Esophagus squamous epithelium (tissue), 5 donors: Measurements from ENCODE around the gene CFAP119. TPM values are rescaled to one million over a fixed set of nuclear protein-coding genes. Genes with fewer than 3 reads are reported as not detected.

Source experiments
- DNase-seq: peaks from one replicate; lab custom pipeline; 2025; lab: John Stamatoyannopoulos, UW
- H3K27ac ChIP-seq, 4 donors: fragments of 200-600 bp; sonication (generic); one replicate each; pipeline ENCODE4 v1.5.1; 2016 to 2019; ENCODE audit warnings: mild to moderate bottlenecking in 1 of 4
- H3K27me3 ChIP-seq, 4 donors: fragments of 200-600 bp; sonication (generic); 1 replicate in 3 of 4; 2 replicates in 1 of 4; pipeline versions ENCODE4 v1.5.1 to v1.6.0; 2017 to 2021; ENCODE audit warnings: antibody characterized with exemption in 1 of 4
- H3K36me3 ChIP-seq, 3 donors: fragments of 200-600 bp; sonication (generic); one replicate each; pipeline ENCODE4 v1.5.1; 2016 to 2019
- H3K4me1 ChIP-seq, 3 donors: fragments of 200-600 bp; sonication (generic); one replicate each; pipeline ENCODE4 v1.5.1; 2017 to 2019
- H3K4me3 ChIP-seq, 4 donors: fragments of 200-600 bp; sonication (generic); 1 replicate in 3 of 4; 2 replicates in 1 of 4; pipeline ENCODE4 v1.5.1; 2016 to 2019; ENCODE audit warnings: mild to moderate bottlenecking in 2 of 4, moderate library complexity in 1 of 4
- H3K9me3 ChIP-seq, 3 donors: fragments of 200-600 bp; sonication (generic); one replicate each; pipeline ENCODE4 v1.5.1; 2016 to 2019
- CTCF ChIP-seq, 6 experiments: fragments of 450-650 bp in 4 of 6; fragments of 200-600 bp in 2 of 6; sonication (generic) in 2 of 6; IDR thresholded peaks; one replicate each; pipeline ENCODE4 v1.5.1; 2016 to 2019; ENCODE audit warnings: antibody characterized with exemption in 6 of 6, mild to moderate bottlenecking in 4 of 6, moderate library complexity in 4 of 6
- POLR2A ChIP-seq, 4 donors: fragments of 450-650 bp; IDR thresholded peaks; one replicate each; pipeline ENCODE4 v1.6.1; 2017; ENCODE audit warnings: antibody characterized with exemption in 4 of 4, mild to moderate bottlenecking in 4 of 4, moderate library complexity in 3 of 4
- WGBS, 2 donors: methylation state at CpG; one replicate each; pipeline ENCODE4 v1.1.5; 2018; 5-methylcytosine and 5-hydroxymethylcytosine counted together
- intact Hi-C: fragments of 100-400 bp; cut with DNase I; formaldehyde crosslinking; loops from one replicate; pipeline ENCODE4 v1.15.0; 2022
- total RNA-seq, 4 donors: library from RNA; depleted of rRNA; stranded (reverse); fragments of >200 nt; gene quantifications; one replicate each; pipeline ENCODE4 v1.1.0, GENCODE V29; 2016
- donor health status: DM: yes; HTN: yes; CAD: no.

Gene CFAP119
- total RNA-seq, 4 donors from 2014 or later = 1.3 to 5.0 (median 3.4) TPM; not detected in 1

GRCh38 chr16:30757316-30757715, 4.5 kb downstream of the CFAP119 start:
- Histone ChIP-seq H3K4me3 (no peak overlapping the region), H3K27me3 (no peaks in the 10 kb centered on the region), H3K4me1 (peaks cover 4 to 17% (median 8%) of the 10 kb centered on the region in 3 donors), H3K9me3 (no peaks in the 10 kb centered on the region), H3K36me3 (peaks cover 12 to 63% (median 12%) of the 10 kb centered on the region in 3 donors), H3K27ac (no peak overlapping the region)
- WGBS, 2 donors = 61 to 100% methylated on average over 2 of the region's 7 CpGs
- no peak for DNase-seq
- intact Hi-C loops = no loop called here
- TF ChIP-seq POLR2A (IDR thresholded peaks at IDR 0.05) (no peak), CTCF (IDR thresholded peaks at IDR 0.05) (no peak)

GRCh38 chr16:30756781-30757100, 5.1 kb downstream of the CFAP119 start:
- no peak for TF ChIP-seq CTCF (IDR thresholded peaks at IDR 0.05)
- intact Hi-C loops = no loop called here
- WGBS, 2 donors = 96% methylated on average over 9 to 12 of the region's 13 CpGs
- no peaks in the 10 kb centered on the region for H3K9me3 ChIP-seq
- no peaks in the 10 kb centered on the region for H3K27me3 ChIP-seq
- DNase-seq = no peak
- peaks cover 4 to 17% (median 8%) of the 10 kb centered on the region in 3 donors for H3K4me1 ChIP-seq
- peaks cover 12 to 69% (median 12%) of the 10 kb centered on the region in 3 donors for H3K36me3 ChIP-seq
- H3K4me3 ChIP-seq = no peak overlapping the region
- H3K27ac ChIP-seq = no peak overlapping the region

- Histone ChIP-seq H3K4me3 (no peak overlapping the region), H3K9me3 (no peaks in the 10 kb centered on the region), H3K27ac (no peak overlapping the region), H3K4me1 (peaks cover 3 to 12% (median 6%) of the 10 kb centered on the region in 3 donors), H3K36me3 (peaks cover 12 to 74% (median 16%) of the 10 kb centered on the region in 3 donors), H3K27me3 (no peaks in the 10 kb centered on the region)
- WGBS, 2 donors = 90 to 92% methylated on average over 4 to 15 of the region's 20 CpGs
- no peak for DNase-seq
- TF ChIP-seq CTCF (IDR thresholded peaks at IDR 0.05) = no peak
- TF ChIP-seq POLR2A (IDR thresholded peaks at IDR 0.05) = no peak
- intact Hi-C loops = no loop called here
These were observed 5.7 kb downstream of the CFAP119 start for GRCh38 chr16:30755955-30756780.

- WGBS, 2 donors = 72% methylated on average over 2 of the region's 4 CpGs; no CpG with 5 or more reads in 1 of the 2 donors
- no peaks in the 10 kb centered on the region for H3K27me3 ChIP-seq
- H3K9me3 ChIP-seq = no peaks in the 10 kb centered on the region
- H3K36me3 ChIP-seq = peaks cover 12 to 81% (median 18%) of the 10 kb centered on the region in 3 donors
- H3K4me1 ChIP-seq = peaks cover 0 to 16% (median 4%) of the 10 kb centered on the region in 3 donors
- H3K4me3 ChIP-seq = no peak overlapping the region
- DNase-seq = no peak
- H3K27ac ChIP-seq = no peak overlapping the region
- intact Hi-C loops = no loop called here
- TF ChIP-seq CTCF (IDR thresholded peaks at IDR 0.05) = no peak
- no peak for TF ChIP-seq POLR2A (IDR thresholded peaks at IDR 0.05)
These were observed 8.3 kb downstream of the CFAP119 start for GRCh38 chr16:30753596-30753995.

GRCh38 chr16:30750876-30751465, 10.9 kb downstream of the CFAP119 start:
- Histone ChIP-seq H3K27ac (no peak overlapping the region), H3K4me1 (peaks cover 7 to 32% (median 10%) of the 10 kb centered on the region in 3 donors), H3K36me3 (peaks cover 12 to 62% (median 18%) of the 10 kb centered on the region in 3 donors), H3K9me3 (no peaks in the 10 kb centered on the region), H3K4me3 (no peak overlapping the region), H3K27me3 (no peaks in the 10 kb centered on the region)
- intact Hi-C loops = no loop called here
- DNase-seq = no peak
- 93% methylated on average over 17 to 19 of the region's 20 CpGs for WGBS, 2 donors
- no peak for TF ChIP-seq CTCF (IDR thresholded peaks at IDR 0.05)
- no peak for TF ChIP-seq POLR2A (IDR thresholded peaks at IDR 0.05)
